MCF 10A (cell line): Measurements from ENCODE around the gene NFIB. TPM values are rescaled to one million over a fixed set of nuclear protein-coding genes. Genes with fewer than 3 reads are reported as not detected.
A peak's percentile ranks its signal among the peaks of the same experiment; 100 is the strongest.

Experiments
- BruUV-seq: library from RNA; stranded (reverse); fragments of 400-500 nt; replicated peaks from 2 replicates; lab custom pipeline; 2021; lab: Mats Ljungman, UMichigan
- CTCF ChIA-PET: fragments of 300-600 bp; sonication (Branson Sonifier 250); formaldehyde crosslinking; extraction: SDS; loops from one replicate; lab custom pipeline; 2021; ENCODE audit warnings: antibody characterized with exemption, inconsistent platforms; lab: Yijun Ruan, JAX
- POLR2A ChIA-PET: fragments of 300-600, 350-650 bp; sonication (Branson Sonifier 250); formaldehyde crosslinking; extraction: SDS; loops from one replicate; lab custom pipeline; 2020; ENCODE audit warnings: antibody characterized with exemption, inconsistent platforms; lab: Yijun Ruan, JAX
- DNase-seq: peaks from one replicate; pipeline ENCODE4 v3.0.0-alpha.2; 2018; ENCODE audit not compliant: unreplicated experiment
- H3K27ac Mint-ChIP-seq: one replicate; pipeline ENCODE4 v1.8.0; 2022; ENCODE audit warnings: mild to moderate bottlenecking, low read depth, mixed read lengths; ENCODE audit not compliant: unreplicated experiment
- H3K27me3 Mint-ChIP-seq: one replicate; pipeline ENCODE4 v1.8.0; 2022; ENCODE audit warnings: mixed read lengths; ENCODE audit not compliant: insufficient read depth, unreplicated experiment
- H3K36me3 Mint-ChIP-seq: one replicate; pipeline ENCODE4 v1.8.0; 2022; ENCODE audit warnings: mild to moderate bottlenecking, moderate library complexity, mixed read lengths; ENCODE audit not compliant: insufficient read depth, unreplicated experiment
- H3K4me1 Mint-ChIP-seq: one replicate; pipeline ENCODE4 v1.8.0; 2022; ENCODE audit warnings: mixed read lengths; ENCODE audit not compliant: insufficient read depth, unreplicated experiment
- H3K4me3 Mint-ChIP-seq: one replicate; pipeline ENCODE4 v1.8.0; 2022; ENCODE audit warnings: mild to moderate bottlenecking, moderate library complexity, mixed read lengths; ENCODE audit not compliant: unreplicated experiment
- H3K9me3 Mint-ChIP-seq: one replicate; pipeline ENCODE4 v1.8.0; 2022; ENCODE audit warnings: mixed read lengths; ENCODE audit not compliant: unreplicated experiment
- CTCF ChIP-seq: fragments of 200-600 bp; IDR thresholded peaks from one replicate; pipeline ENCODE4 v1.8.0; 2022; ENCODE audit warnings: antibody characterized with exemption, mild to moderate bottlenecking; ENCODE audit not compliant: unreplicated experiment
- intact Hi-C: fragments of 100-400 bp; cut with micrococcal nuclease; formaldehyde crosslinking; loops from 2 replicates; pipeline ENCODE4 v1.14.1; 2022
- total RNA-seq: library from RNA; stranded (reverse); gene quantifications from 2 replicates; pipeline ENCODE4 v1.2.3, GENCODE V29; 2022

Gene NFIB
- total RNA-seq, 1 experiment from 2014 or later = 70.8 TPM

GRCh38 chr9:14140096-14140697 is 173.7 kb downstream of the NFIB start:
- H3K27ac Mint-ChIP-seq = no peak overlapping the region
- peaks cover 4% of the 10 kb centered on the region for H3K4me1 Mint-ChIP-seq
- H3K4me3 Mint-ChIP-seq = no peak overlapping the region

GRCh38 chr9:14139287-14139686 is 174.7 kb downstream of the NFIB start:
- peaks cover 4% of the 10 kb centered on the region for H3K4me1 Mint-ChIP-seq
- ChIA-PET CTCF (interaction anchor here (0.6 to 1.1 kb wide), 4 partner anchors 24 to 1360 kb away, joined by 3 to 5 read pairs (median 3); no protein-coding TSS in a partner anchor), POLR2A (interaction anchor here (0.7 to 2.7 kb wide), 6 partner anchors 9 to 169 kb away, joined by 4 to 7 read pairs (median 4); no protein-coding TSS in a partner anchor)
- intact Hi-C loops = no loop called here
- no peaks in the 10 kb centered on the region for H3K9me3 Mint-ChIP-seq
- no peak for DNase-seq
- no peak overlapping the region for H3K4me3 Mint-ChIP-seq
- no peak for TF ChIP-seq CTCF
- H3K36me3 Mint-ChIP-seq = peaks cover 36% of the 10 kb centered on the region
- no peak overlapping the region for H3K27ac Mint-ChIP-seq
- BruUV-seq = no TSS peak
- no peaks in the 10 kb centered on the region for H3K27me3 Mint-ChIP-seq

More at GRCh38 chr9:14140096-14140697, 173.7 kb downstream of the NFIB start:
- Mint-ChIP-seq H3K27me3 (no peaks in the 10 kb centered on the region), H3K36me3 (peaks cover 31% of the 10 kb centered on the region), H3K9me3 (no peaks in the 10 kb centered on the region)
- no peak for DNase-seq
- intact Hi-C loops = no loop called here
- CTCF ChIA-PET = interaction anchor here (0.6 to 0.7 kb wide), 2 partner anchors 25 to 1361 kb away, joined by 3 read pairs; no protein-coding TSS in a partner anchor
- POLR2A ChIA-PET = interaction anchor here (0.5 to 2.3 kb wide), 8 partner anchors 10 to 694 kb away, joined by 3 to 8 read pairs (median 4); no protein-coding TSS in a partner anchor
- no peak for TF ChIP-seq CTCF
- no TSS peak for BruUV-seq

GRCh38 chr9:14136646-14137370 is 177.1 kb downstream of the NFIB start:
- H3K9me3 Mint-ChIP-seq = no peaks in the 10 kb centered on the region
- TF ChIP-seq CTCF = no peak
- H3K4me3 Mint-ChIP-seq = no peak overlapping the region
- POLR2A ChIA-PET = interaction anchor here (0.7 to 2.7 kb wide), 7 partner anchors 8 to 236 kb away, joined by 3 to 7 read pairs (median 3); no protein-coding TSS in a partner anchor
- peak; percentile 38 for DNase-seq
- peaks cover 4% of the 10 kb centered on the region for H3K4me1 Mint-ChIP-seq
- peaks cover 26% of the 10 kb centered on the region for H3K36me3 Mint-ChIP-seq
- CTCF ChIA-PET = no interaction called here
- no peak overlapping the region for H3K27ac Mint-ChIP-seq
- BruUV-seq = no TSS peak
- intact Hi-C loops = no loop called here
- no peaks in the 10 kb centered on the region for H3K27me3 Mint-ChIP-seq
